ENCODE measurements around the gene RAB17. TPM values are rescaled to one million over a fixed set of nuclear protein-coding genes. Genes with fewer than 3 reads are reported as not detected.

Gene RAB17
- total RNA-seq (2021; ENCODE audit: unreplicated experiment): 23.6 TPM
- 8.5 TPM for polyA plus RNA-seq (2012; ENCODE audit: insufficient read length)
- Bru-seq, nascent RNA: percentile 61 among the genes with signal in this experiment
- percentile 74 among the genes with signal in this experiment for BruChase-seq, experiment 1, labeled RNA remaining after a 2-hour chase
- percentile 74 among the genes with signal in this experiment for BruChase-seq, experiment 2, labeled RNA remaining after a 6-hour chase
- long read RNA-seq, transcript RAB17-202 (5 exons, 1,792 nt): minor isoform, 6 of 36 reads
- long read RNA-seq, transcript RAB17-201 (6 exons, 1,966 nt): major isoform, 10 of 36 reads
- long read RNA-seq, partial matches to known transcripts: 3 of 36 reads
- long read RNA-seq, other reads (novel, unspliced or antisense): 15 of 36 reads

GRCh38 chr2:237590272-237591140 is at the start of gene RAB17:
Gene RAB17 (minus strand): TSS chr2:237590734. CDS start chr2:237586154, 4,580 bp downstream.
- DNase-seq (ENCODE audit: low read depth, low spot score): no peak
- H3K27ac ChIP-seq (ENCODE audit: low read length): peak within 1 kb of the TSS; percentile 82
- H3K27me3 ChIP-seq (ENCODE audit: control insufficient read depth, insufficient read depth, low read length): no peaks in the 10 kb centered on the region
- no peaks in the 10 kb centered on the region for H3K9me3 ChIP-seq (ENCODE audit: control insufficient read depth, insufficient read depth, low read depth, low read length)
- H3K4me1 ChIP-seq (ENCODE audit: control insufficient read depth, insufficient read depth, low read length): peaks cover 39% of the 10 kb centered on the region
- POLR2A ChIA-PET: interaction anchor here (0.6 to 0.7 kb wide), 3 partner anchors 45 to 89 kb away, joined by 3 to 6 read pairs (median 4); no protein-coding TSS in a partner anchor
- CTCF ChIA-PET: no interaction called here
- TF ChIP-seq POLR2AphosphoS5 (IDR thresholded peaks at IDR 0.05; ENCODE audit: low read depth, low read length): no peak
- TF ChIP-seq REST (IDR thresholded peaks at IDR 0.05; ENCODE audit: insufficient read depth in 1 of 2, low read depth in 2 of 2, low read length in 1 of 2): no peak
- no peak for TF ChIP-seq CTCF (IDR thresholded peaks at IDR 0.05)
- TF ChIP-seq TCF7L2 (IDR thresholded peaks at IDR 0.05; ENCODE audit: low read depth, low read length): no peak
- no peak for TF ChIP-seq SIN3A (IDR thresholded peaks at IDR 0.05; ENCODE audit: borderline replicate concordance, insufficient read depth, low read depth, low read length)
- no peaks in the 10 kb centered on the region; the same call in 1 of the 2 replicates for H3K36me3 ChIP-seq (ENCODE audit: control insufficient read depth, insufficient read depth, low read length)
- BruUV-seq (replicated peaks): no TSS peak
- in situ Hi-C loops (cut with HindIII; ENCODE audit: low pct_unique_long_range_greater_than_20kb, low sequenced_read_pairs): no loop called here
- intact Hi-C loops (cut with micrococcal nuclease; ENCODE audit: unreplicated experiment): loop anchor here (10.0 kb wide), 1 partner anchor 154 kb away; no protein-coding TSS in a partner anchor
- H3K4me3 ChIP-seq (ENCODE audit: low read depth in 2 of 2, low read length in 2 of 2): peak within 1 kb of the TSS; percentile 27 to 42
- ATAC-seq: peak; percentile 50

GRCh38 chr2:237639836-237640220 is 49.3 kb upstream of the RAB17 start:
- BruUV-seq (replicated peaks): no TSS peak
- ChIA-PET CTCF (no interaction called here), POLR2A (no interaction called here)
- H3K36me3 ChIP-seq (ENCODE audit: control insufficient read depth, insufficient read depth, low read length): no peaks in the 10 kb centered on the region
- in situ Hi-C loops (cut with HindIII; ENCODE audit: low pct_unique_long_range_greater_than_20kb, low sequenced_read_pairs) (no loop called here), intact Hi-C loops (cut with micrococcal nuclease; ENCODE audit: unreplicated experiment) (no loop called here)
- no peaks in the 10 kb centered on the region for H3K4me1 ChIP-seq (ENCODE audit: control insufficient read depth, insufficient read depth, low read length)
- ATAC-seq (no peak), DNase-seq (ENCODE audit: low read depth, low spot score) (no peak)
- no peaks in the 10 kb centered on the region for H3K27me3 ChIP-seq (ENCODE audit: control insufficient read depth, insufficient read depth, low read length)
- H3K4me3 ChIP-seq (ENCODE audit: low read depth in 2 of 2, low read length in 2 of 2): no peak overlapping the region
- TF ChIP-seq REST (IDR thresholded peaks at IDR 0.05; ENCODE audit: insufficient read depth in 1 of 2, low read depth in 2 of 2, low read length in 1 of 2) (no peak), SIN3A (IDR thresholded peaks at IDR 0.05; ENCODE audit: borderline replicate concordance, insufficient read depth, low read depth, low read length) (no peak), TCF7L2 (IDR thresholded peaks at IDR 0.05; ENCODE audit: low read depth, low read length) (no peak), CTCF (IDR thresholded peaks at IDR 0.05) (no peak), POLR2AphosphoS5 (IDR thresholded peaks at IDR 0.05; ENCODE audit: low read depth, low read length) (no peak)
- no peaks in the 10 kb centered on the region for H3K9me3 ChIP-seq (ENCODE audit: control insufficient read depth, insufficient read depth, low read depth, low read length)
- H3K27ac ChIP-seq (ENCODE audit: low read length): no peak overlapping the region
